GM23248 (cell line): ENCODE data around the gene HOXC10.

Experiments used
- EZH2 ChIP-seq: fragments of 200-600 bp; sonication (generic); IDR thresholded peaks from 2 replicates; pipeline ENCODE4 v1.6.1; 2018; ENCODE audit warnings: antibody characterized with exemption, mild to moderate bottlenecking; ENCODE audit not compliant: insufficient read depth, poor library complexity, severe bottlenecking
- EZH2phosphoT487 ChIP-seq: fragments of 200-600 bp; sonication (generic); IDR thresholded peaks from 2 replicates; pipeline ENCODE4 v1.6.1; 2018; ENCODE audit warnings: antibody characterized with exemption, moderate library complexity, mild to moderate bottlenecking, low read depth; ENCODE audit not compliant: insufficient read depth

DNA sequence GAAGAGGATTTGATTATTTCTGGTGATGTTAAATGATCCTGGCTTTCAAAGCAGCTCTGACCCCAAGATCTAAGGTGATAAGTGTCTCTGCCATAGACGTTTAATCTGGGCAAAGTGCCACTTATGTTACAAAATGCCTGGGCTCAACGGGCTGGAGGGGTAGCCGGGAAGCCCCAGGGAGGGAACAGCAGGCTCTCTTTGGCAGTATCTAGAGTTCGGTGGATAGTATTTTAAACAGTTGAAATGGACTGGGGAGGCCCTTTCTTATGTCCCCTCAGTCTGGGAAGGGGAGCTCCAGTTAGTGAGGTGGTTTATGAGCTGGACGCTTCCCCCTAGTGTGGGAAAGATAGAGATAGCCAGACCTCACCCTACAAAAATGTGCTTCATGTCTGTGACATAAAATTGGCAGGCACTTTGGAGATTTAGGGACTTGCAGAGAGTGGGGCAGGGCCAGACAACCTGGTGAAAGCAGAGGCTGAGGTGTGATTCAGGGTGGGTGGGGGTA is 17.5 kb upstream of the HOXC10 start:
- TF ChIP-seq EZH2 = no peak
- no peak for TF ChIP-seq EZH2phosphoT487
